Astrocyte of the spinal cord (primary cell): ENCODE data around the gene GFER.
"Not testable (repeated sequence)": the region's sequence is repeated elsewhere in the genome, so short reads cannot be mapped to it uniquely, and the experiment has no call there.

Experiments
- DNase-seq: peaks from one replicate; pipeline ENCODE4 v3.0.0; 2011; ENCODE audit warnings: low read depth, low spot score
- H3K4me3 ChIP-seq: 2 replicates; pipeline ENCODE4 v1.5.1; 2011; ENCODE audit warnings: low read depth, mild to moderate bottlenecking, low read length, moderate library complexity
- CTCF ChIP-seq: IDR thresholded peaks from 2 replicates; pipeline ENCODE4 v1.5.1; 2012; ENCODE audit warnings: low read depth, mild to moderate bottlenecking, low read length, inconsistent platforms
- in situ Hi-C: cut with HindIII; loops from 2 replicates; pipeline ENCODE4 v1.10.0; 2017; ENCODE audit warnings: low sequenced_read_pairs

The GFER gene

GRCh38 chr16:1958715-1959268 lies 25.2 kb upstream of the GFER start:
- DNase-seq: no peak
- TF ChIP-seq CTCF: no peak
- in situ Hi-C loops: no loop called here
- H3K4me3 ChIP-seq: peak overlapping the region; percentile 24

GRCh38 chr16:1959269-1960039 lies 24.5 kb upstream of the GFER start, which contains the start of gene NDUFB10:
Gene NDUFB10, plus strand, starts transcription at chr16:1959538. Its CDS starts 87 bp downstream, at chr16:1959625.
- in situ Hi-C loops: no loop called here
- peak; percentile 43 for TF ChIP-seq CTCF
- H3K4me3 ChIP-seq: peak within 1 kb of the TSS; percentile 89
- DNase-seq: peak; percentile 85

GRCh38 chr16:1960665-1961630 lies 23.0 kb upstream of the GFER start:
- peak; percentile 42 for DNase-seq
- H3K4me3 ChIP-seq: peak overlapping the region; percentile 89
- no peak for TF ChIP-seq CTCF
- in situ Hi-C loops: no loop called here

GRCh38 chr16:1961651-1962067 lies 22.3 kb upstream of the GFER start:
- TF ChIP-seq CTCF: no peak
- no peak overlapping the region for H3K4me3 ChIP-seq
- in situ Hi-C loops: no loop called here
- DNase-seq: no peak

GRCh38 chr16:1962161-1963153 lies 21.5 kb upstream of the GFER start:
- in situ Hi-C loops, DNase-seq: not testable (repeated sequence)
- peak overlapping the region; percentile 84 for H3K4me3 ChIP-seq

GRCh38 chr16:1963806-1964505 lies 20.0 kb upstream of the GFER start:
- peak overlapping the region; percentile 84 for H3K4me3 ChIP-seq
- no peak for DNase-seq

More at GRCh38 chr16:1963806-1964505, 20.0 kb upstream of the GFER start:
- in situ Hi-C loops: no loop called here
- TF ChIP-seq CTCF: no peak
